Fibroblast of pulmonary artery (primary cell): ENCODE measurements around the gene FLRT1.
A peak's percentile ranks its signal among the peaks of the same experiment; 100 is the strongest.

Experiments used
- DNase-seq: peaks from one replicate; pipeline ENCODE4 v3.0.0-alpha.2; 2010; ENCODE audit warnings: low read depth
- H3K4me3 ChIP-seq: replicated peaks from 2 replicates; pipeline ENCODE4 v1.5.1; 2011; ENCODE audit warnings: low read depth, mild to moderate bottlenecking, control low read depth, low read length, moderate library complexity
- CTCF ChIP-seq: IDR thresholded peaks from 2 replicates; pipeline ENCODE4 v1.5.1; 2011; ENCODE audit warnings: mild to moderate bottlenecking, control low read depth, low read length, inconsistent platforms; ENCODE audit errors: missing control alignments

Gene FLRT1

GRCh38 chr11:64007160-64007628 is 28.5 kb upstream of the FLRT1 start:
- TF ChIP-seq CTCF: no peak
- DNase-seq: peak; percentile 10
- no peak overlapping the region for H3K4me3 ChIP-seq

- TF ChIP-seq CTCF: peak; percentile 11
- peak; percentile 30 for DNase-seq
- H3K4me3 ChIP-seq: peak overlapping the region; percentile 17
Observed at GRCh38 chr11:64007629-64008282, 28.0 kb upstream of the FLRT1 start.

GRCh38 chr11:64008283-64008913 is 27.3 kb upstream of the FLRT1 start:
- DNase-seq: no peak
- no peak for TF ChIP-seq CTCF
- H3K4me3 ChIP-seq: no peak overlapping the region

GRCh38 chr11:64008914-64009633 is 26.7 kb upstream of the FLRT1 start:
- no peak for TF ChIP-seq CTCF

GRCh38 chr11:64009710-64010109 is 26.0 kb upstream of the FLRT1 start:
- TF ChIP-seq CTCF: no peak
- no peak for DNase-seq
- no peak overlapping the region for H3K4me3 ChIP-seq

More at GRCh38 chr11:64008914-64009633, 26.7 kb upstream of the FLRT1 start:
- no peak overlapping the region for H3K4me3 ChIP-seq
- no peak for DNase-seq

- DNase-seq: no peak
- no peak overlapping the region for H3K4me3 ChIP-seq
- no peak for TF ChIP-seq CTCF
Observed at GRCh38 chr11:64010783-64011182, 24.9 kb upstream of the FLRT1 start.
